Astrocyte (in vitro differentiated cells and primary cell): ENCODE results near the gene TCAF1. TPM values are rescaled to one million over a fixed set of nuclear protein-coding genes. Genes with fewer than 3 reads are reported as not detected.

ENCODE experiments used
- DNase-seq: peaks from one replicate; pipeline ENCODE4 v3.0.0-alpha.2; 2010; ENCODE audit warnings: low read depth
- FAIRE-seq: peaks from 2 replicates; lab custom pipeline; 2011; peaks lifted over from hg19 to GRCh38; lab: Jason Lieb, UNC
- H2AFZ ChIP-seq: 2 replicates; pipeline ENCODE4 v1.6.0; 2012; ENCODE audit warnings: low read depth, low read length, inconsistent platforms
- H3K27ac ChIP-seq: 2 replicates; pipeline ENCODE4 v1.5.1; 2011; ENCODE audit warnings: low read depth, low read length, inconsistent platforms
- H3K27me3 ChIP-seq: 2 replicates; pipeline ENCODE4 v1.6.0; 2011; ENCODE audit warnings: low read length, inconsistent platforms; ENCODE audit not compliant: insufficient read depth
- H3K36me3 ChIP-seq: 2 replicates; pipeline ENCODE4 v1.5.1; 2011; ENCODE audit warnings: low read length, inconsistent platforms; ENCODE audit not compliant: insufficient read depth
- H3K4me1 ChIP-seq: 2 replicates; pipeline ENCODE4 v1.5.1; 2011; ENCODE audit warnings: low read length, inconsistent platforms; ENCODE audit not compliant: insufficient read depth
- H3K4me2 ChIP-seq: 2 replicates; pipeline ENCODE4 v1.6.0; 2012; ENCODE audit warnings: low read length, inconsistent platforms
- H3K4me3 ChIP-seq: 2 replicates; pipeline ENCODE4 v1.5.1; 2011; ENCODE audit warnings: low read depth, mild to moderate bottlenecking, low read length, inconsistent platforms; ENCODE audit not compliant: insufficient read depth
- H3K79me2 ChIP-seq: 2 replicates; pipeline ENCODE4 v1.6.0; 2012; ENCODE audit warnings: mild to moderate bottlenecking, low read length, inconsistent platforms; ENCODE audit not compliant: insufficient read depth
- H3K9ac ChIP-seq: 2 replicates; pipeline ENCODE4 v1.6.0; 2012; ENCODE audit warnings: mild to moderate bottlenecking, low read length, inconsistent platforms
- H3K9me3 ChIP-seq: 2 replicates; pipeline ENCODE4 v1.5.1; 2012; ENCODE audit warnings: low read depth, mild to moderate bottlenecking, low read length, inconsistent platforms; ENCODE audit not compliant: insufficient read depth
- H4K20me1 ChIP-seq: 2 replicates; pipeline ENCODE4 v1.6.0; 2012; ENCODE audit warnings: low read length, inconsistent platforms; ENCODE audit not compliant: insufficient read depth
- H3K27ac Mint-ChIP-seq: one replicate; pipeline ENCODE4 v1.8.0; 2021; ENCODE audit warnings: mild to moderate bottlenecking, mixed read lengths; ENCODE audit not compliant: unreplicated experiment
- H3K27me3 Mint-ChIP-seq: one replicate; pipeline ENCODE4 v1.8.0; 2021; ENCODE audit warnings: low read depth, mixed read lengths; ENCODE audit not compliant: unreplicated experiment
- H3K36me3 Mint-ChIP-seq: one replicate; pipeline ENCODE4 v1.8.0; 2021; ENCODE audit warnings: low read depth, mixed read lengths; ENCODE audit not compliant: unreplicated experiment
- H3K4me1 Mint-ChIP-seq: one replicate; pipeline ENCODE4 v1.8.0; 2021; ENCODE audit warnings: low read depth, mixed read lengths; ENCODE audit not compliant: unreplicated experiment
- H3K4me3 Mint-ChIP-seq: one replicate; pipeline ENCODE4 v1.8.0; 2021; ENCODE audit warnings: mild to moderate bottlenecking, moderate library complexity, mixed read lengths; ENCODE audit not compliant: unreplicated experiment
- H3K9me3 Mint-ChIP-seq: one replicate; pipeline ENCODE4 v1.8.0; 2021; ENCODE audit warnings: mild to moderate bottlenecking, mixed read lengths; ENCODE audit not compliant: unreplicated experiment
- CTCF ChIP-seq: IDR thresholded peaks from 2 replicates; pipeline ENCODE4 v1.5.1; 2011; ENCODE audit warnings: low read depth, mild to moderate bottlenecking, inconsistent platforms, low read length, moderate library complexity; ENCODE audit not compliant: insufficient read depth
- EZH2 ChIP-seq: IDR thresholded peaks from 2 replicates; pipeline ENCODE4 v1.6.1; 2012; ENCODE audit warnings: mild to moderate bottlenecking, low read length, inconsistent platforms; ENCODE audit not compliant: insufficient read depth
- total RNA-seq: library from RNA; stranded (reverse); gene quantifications from 2 replicates; pipeline ENCODE4 v1.2.1, GENCODE V29; 2021

TCAF1 gene
- total RNA-seq, 1 donor from 2014 or later = 90.8 TPM

- Mint-ChIP-seq H3K27ac (no peak overlapping the region), H3K4me1 (peaks cover 23% of the 10 kb centered on the region), H3K9me3 (no peaks in the 10 kb centered on the region), H3K36me3 (peaks cover 1% of the 10 kb centered on the region), H3K4me3 (no peak overlapping the region), H3K27me3 (no peaks in the 10 kb centered on the region)
- Histone ChIP-seq H3K27me3 (no peaks in the 10 kb centered on the region), H3K36me3 (no peaks in the 10 kb centered on the region), H3K4me2 (no peak overlapping the region), H3K79me2 (no peaks in the 10 kb centered on the region), H4K20me1 (no peaks in the 10 kb centered on the region), H3K27ac (no peak overlapping the region), H3K9me3 (peaks cover 5% of the 10 kb centered on the region), H3K4me3 (no peak overlapping the region), H2AFZ (no peak overlapping the region), H3K4me1 (no peaks in the 10 kb centered on the region), H3K9ac (no peak overlapping the region)
- TF ChIP-seq EZH2 = no peak
- FAIRE-seq = no peak
- no peak for DNase-seq
Observed at GRCh38 chr7:143931739-143932138, 29.8 kb upstream of the TCAF1 start.

- Histone ChIP-seq H3K4me2 (no peak overlapping the region), H3K4me1 (no peaks in the 10 kb centered on the region), H2AFZ (no peak overlapping the region), H3K9me3 (peaks cover 5% of the 10 kb centered on the region), H3K27ac (no peak overlapping the region), H3K27me3 (no peaks in the 10 kb centered on the region), H4K20me1 (no peaks in the 10 kb centered on the region), H3K36me3 (no peaks in the 10 kb centered on the region), H3K4me3 (no peak overlapping the region), H3K79me2 (no peaks in the 10 kb centered on the region), H3K9ac (no peak overlapping the region)
- Mint-ChIP-seq H3K27me3 (no peaks in the 10 kb centered on the region), H3K36me3 (no peaks in the 10 kb centered on the region), H3K27ac (no peak overlapping the region), H3K4me1 (peaks cover 12% of the 10 kb centered on the region), H3K9me3 (no peaks in the 10 kb centered on the region), H3K4me3 (no peak overlapping the region)
- no peak for TF ChIP-seq CTCF
- no peak for TF ChIP-seq EZH2
- DNase-seq = no peak
- FAIRE-seq = no peak
Observed at GRCh38 chr7:143929224-143929920, 27.4 kb upstream of the TCAF1 start.

- no peak overlapping the region for H2AFZ ChIP-seq
- no peak overlapping the region for H3K27ac Mint-ChIP-seq
Observed at GRCh38 chr7:143924851-143925250, 22.9 kb upstream of the TCAF1 start.

More at GRCh38 chr7:143924851-143925250, 22.9 kb upstream of the TCAF1 start:
- H3K27me3 ChIP-seq = no peaks in the 10 kb centered on the region
- no peaks in the 10 kb centered on the region for H3K79me2 ChIP-seq
- no peaks in the 10 kb centered on the region for H3K9me3 ChIP-seq
- no peak for FAIRE-seq
- H3K4me1 Mint-ChIP-seq = peaks cover 6% of the 10 kb centered on the region
- H3K9me3 Mint-ChIP-seq = no peaks in the 10 kb centered on the region
- no peak overlapping the region for H3K4me3 Mint-ChIP-seq
- H3K36me3 ChIP-seq = no peaks in the 10 kb centered on the region
- no peak overlapping the region for H3K4me2 ChIP-seq
- no peaks in the 10 kb centered on the region for H3K27me3 Mint-ChIP-seq
- TF ChIP-seq CTCF (no peak), EZH2 (no peak)
- no peaks in the 10 kb centered on the region for H3K36me3 Mint-ChIP-seq
- H3K4me1 ChIP-seq = no peaks in the 10 kb centered on the region
- H3K9ac ChIP-seq = no peak overlapping the region
- no peak overlapping the region for H3K27ac ChIP-seq
- no peak overlapping the region for H3K4me3 ChIP-seq
- H4K20me1 ChIP-seq = no peaks in the 10 kb centered on the region
- peak; percentile 22 for DNase-seq
